HFF-Myc (cell line): ENCODE measurements around the gene RCAN2.

Source experiments
- DNase-seq: peaks from one replicate; pipeline ENCODE4 v3.0.0-alpha.2; 2011; ENCODE audit warnings: low read depth; ENCODE audit errors: extremely low read depth
- H3K4me3 ChIP-seq: replicated peaks from 2 replicates; pipeline ENCODE4 v1.5.1; 2011; ENCODE audit warnings: low read depth, mild to moderate bottlenecking, control low read depth, low read length
- CTCF ChIP-seq: IDR thresholded peaks from 2 replicates; pipeline ENCODE4 v1.5.1; 2012; ENCODE audit warnings: mild to moderate bottlenecking, low read depth, low read length, control low read depth; ENCODE audit errors: missing control alignments

The RCAN2 gene

GRCh38 chr6:46291275-46291633 is 200.0 kb downstream of the RCAN2 start:
- TF ChIP-seq CTCF = no peak

GRCh38 chr6:46290421-46291274 is 200.6 kb downstream of the RCAN2 start:
- no peak for DNase-seq
- no peak overlapping the region for H3K4me3 ChIP-seq
- no peak for TF ChIP-seq CTCF

More at GRCh38 chr6:46291275-46291633, 200.0 kb downstream of the RCAN2 start:
- H3K4me3 ChIP-seq = no peak overlapping the region
- no peak for DNase-seq

- no peak overlapping the region for H3K4me3 ChIP-seq
- TF ChIP-seq CTCF = no peak
- DNase-seq = no peak
These were observed 201.4 kb downstream of the RCAN2 start for GRCh38 chr6:46289898-46290297.

GRCh38 chr6:46288835-46289234 is 202.4 kb downstream of the RCAN2 start:
- no peak for DNase-seq
- H3K4me3 ChIP-seq = no peak overlapping the region
- TF ChIP-seq CTCF = no peak

- no peak for DNase-seq
- H3K4me3 ChIP-seq = no peak overlapping the region
- no peak for TF ChIP-seq CTCF
These were observed 203.6 kb downstream of the RCAN2 start for GRCh38 chr6:46287681-46288080.

GRCh38 chr6:46287043-46287442 is 204.2 kb downstream of the RCAN2 start:
- no peak for TF ChIP-seq CTCF
- no peak for DNase-seq
- H3K4me3 ChIP-seq = no peak overlapping the region
